GM12875 (cell line): ENCODE data around the gene RALGPS2.

Source experiments
- H3K4me3 ChIP-seq: one replicate; pipeline ENCODE4 v1.5.1; 2011; ENCODE audit warnings: low read depth, low read length, control low read depth
- TF ChIP-seq, protein P1 (sequence below): IDR thresholded peaks from 2 replicates; pipeline ENCODE4 v1.5.1; 2011; ENCODE audit warnings: low read depth, mild to moderate bottlenecking, control low read depth, inconsistent platforms, low read length, moderate library complexity, borderline replicate concordance; ENCODE audit not compliant: insufficient read depth

Gene RALGPS2

DNA sequence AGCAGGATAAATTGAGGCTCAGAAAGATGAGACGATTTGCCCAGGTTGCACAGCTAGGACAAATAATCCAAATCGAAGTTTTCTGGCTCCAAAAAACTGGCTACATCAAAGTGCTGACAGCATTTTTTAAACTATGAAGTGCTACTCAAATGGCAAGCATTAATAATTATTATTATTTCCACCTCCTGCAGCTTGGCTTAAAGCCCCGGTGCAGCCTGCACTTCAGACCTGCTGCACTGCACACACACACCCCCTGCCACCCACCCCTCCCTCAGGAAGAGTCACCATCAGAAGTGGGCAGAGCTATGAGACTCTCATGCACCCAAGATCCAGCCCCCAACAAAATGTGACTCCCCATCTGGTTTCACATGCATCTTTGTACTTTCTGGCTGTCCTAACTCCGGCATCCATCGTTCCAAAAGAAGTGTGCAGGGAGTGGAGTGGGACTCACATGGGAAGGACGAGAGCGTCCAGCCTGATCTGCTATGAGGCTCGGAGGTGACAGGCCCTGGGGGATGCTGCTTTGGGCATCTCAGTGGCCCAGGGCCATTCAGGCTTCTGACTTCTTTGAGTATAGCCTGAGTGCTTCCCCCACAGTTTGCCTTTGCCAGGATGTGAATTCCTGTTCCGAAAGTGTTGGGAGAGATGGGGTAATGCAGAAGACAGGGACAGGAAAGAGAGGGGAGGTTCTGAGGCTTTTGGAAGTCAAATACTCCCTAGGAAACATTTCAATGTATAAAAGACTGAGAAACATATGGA, 235.6 kb downstream of the RALGPS2 start:
- TF ChIP-seq, protein P1, sequence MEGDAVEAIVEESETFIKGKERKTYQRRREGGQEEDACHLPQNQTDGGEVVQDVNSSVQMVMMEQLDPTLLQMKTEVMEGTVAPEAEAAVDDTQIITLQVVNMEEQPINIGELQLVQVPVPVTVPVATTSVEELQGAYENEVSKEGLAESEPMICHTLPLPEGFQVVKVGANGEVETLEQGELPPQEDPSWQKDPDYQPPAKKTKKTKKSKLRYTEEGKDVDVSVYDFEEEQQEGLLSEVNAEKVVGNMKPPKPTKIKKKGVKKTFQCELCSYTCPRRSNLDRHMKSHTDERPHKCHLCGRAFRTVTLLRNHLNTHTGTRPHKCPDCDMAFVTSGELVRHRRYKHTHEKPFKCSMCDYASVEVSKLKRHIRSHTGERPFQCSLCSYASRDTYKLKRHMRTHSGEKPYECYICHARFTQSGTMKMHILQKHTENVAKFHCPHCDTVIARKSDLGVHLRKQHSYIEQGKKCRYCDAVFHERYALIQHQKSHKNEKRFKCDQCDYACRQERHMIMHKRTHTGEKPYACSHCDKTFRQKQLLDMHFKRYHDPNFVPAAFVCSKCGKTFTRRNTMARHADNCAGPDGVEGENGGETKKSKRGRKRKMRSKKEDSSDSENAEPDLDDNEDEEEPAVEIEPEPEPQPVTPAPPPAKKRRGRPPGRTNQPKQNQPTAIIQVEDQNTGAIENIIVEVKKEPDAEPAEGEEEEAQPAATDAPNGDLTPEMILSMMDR: no peak
- no peak overlapping the region for H3K4me3 ChIP-seq

DNA sequence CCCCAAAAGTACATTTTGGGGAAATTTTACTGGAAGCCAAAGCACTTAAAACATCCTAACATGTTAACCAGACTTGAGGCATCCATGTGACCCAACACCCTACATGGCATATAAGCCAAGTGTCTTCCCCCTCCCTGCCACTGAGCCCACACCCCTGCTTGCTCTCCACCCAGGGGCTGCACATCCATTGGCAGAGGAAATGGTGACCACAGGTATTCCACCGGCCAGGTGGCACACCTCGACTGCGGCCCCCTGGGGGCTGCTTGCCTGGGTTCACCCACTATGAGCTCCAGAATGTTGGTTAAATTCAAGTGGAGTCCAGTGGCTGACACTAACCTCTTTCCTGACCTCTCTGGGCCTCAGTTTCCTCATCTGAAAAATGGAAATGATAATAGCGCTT, 236.3 kb downstream of the RALGPS2 start:
- no peak overlapping the region for H3K4me3 ChIP-seq
- TF ChIP-seq, protein P1: no peak

DNA sequence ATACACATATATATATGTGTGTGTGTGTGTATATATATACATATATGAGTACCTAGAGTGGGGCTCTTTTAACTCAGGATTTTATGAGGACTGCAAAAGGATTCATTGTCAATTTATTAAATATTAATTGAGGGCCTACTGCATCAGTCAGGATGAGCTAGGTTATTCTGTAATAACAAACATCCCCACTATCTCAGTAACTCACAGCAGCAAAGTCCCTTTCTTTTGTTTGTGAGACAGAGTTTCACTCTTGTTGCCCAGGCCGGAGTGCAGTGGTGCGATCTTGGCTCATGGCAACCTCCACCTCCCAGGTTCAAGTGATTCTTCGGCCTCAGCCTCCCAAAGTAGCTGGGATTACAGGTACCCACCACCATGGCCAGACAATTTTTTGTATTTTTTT, 236.8 kb downstream of the RALGPS2 start:
- TF ChIP-seq, protein P1: no peak
- H3K4me3 ChIP-seq: no peak overlapping the region

DNA sequence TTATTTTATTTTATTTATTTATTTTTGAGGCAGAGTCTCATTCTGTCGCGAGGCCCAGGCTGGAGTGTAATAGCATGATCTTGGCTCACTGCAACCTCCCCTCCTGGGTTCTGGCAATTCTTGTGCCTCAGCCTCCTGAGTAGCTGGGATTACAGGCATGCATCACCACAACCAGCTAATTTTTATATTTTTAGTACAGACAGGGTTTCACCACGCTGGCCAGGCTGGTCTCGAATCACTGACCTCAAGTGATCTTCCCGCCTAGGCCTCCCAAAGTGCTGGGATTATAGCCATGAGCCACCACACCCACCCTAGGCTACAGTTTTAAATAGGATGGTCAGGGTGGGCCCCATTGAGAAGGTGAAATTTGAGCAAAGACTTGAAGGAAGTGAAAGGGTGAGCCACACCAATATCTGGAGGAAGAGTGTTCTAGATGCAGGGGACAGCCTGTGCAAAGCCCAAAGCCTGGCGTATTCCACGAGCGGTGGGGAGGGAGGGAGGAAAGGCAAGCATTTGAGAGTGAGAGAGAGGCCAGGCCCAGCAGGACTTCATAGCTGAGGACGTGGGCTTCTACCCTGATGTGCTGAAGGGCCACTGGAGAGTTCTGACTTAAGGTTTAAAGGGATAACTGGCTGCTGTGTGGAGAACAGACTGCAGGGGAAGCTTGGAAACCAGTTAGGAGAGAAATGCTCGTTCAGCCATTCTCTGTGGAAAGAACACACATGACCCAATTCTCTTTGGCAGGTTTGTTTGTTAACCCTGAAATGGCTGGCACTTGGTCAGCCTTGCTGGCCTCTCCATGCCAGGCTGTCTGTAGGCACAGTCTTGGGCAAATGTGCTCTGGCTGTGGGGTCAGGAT, 238.0 kb downstream of the RALGPS2 start:
- TF ChIP-seq, protein P1: no peak
- H3K4me3 ChIP-seq: no peak overlapping the region

DNA sequence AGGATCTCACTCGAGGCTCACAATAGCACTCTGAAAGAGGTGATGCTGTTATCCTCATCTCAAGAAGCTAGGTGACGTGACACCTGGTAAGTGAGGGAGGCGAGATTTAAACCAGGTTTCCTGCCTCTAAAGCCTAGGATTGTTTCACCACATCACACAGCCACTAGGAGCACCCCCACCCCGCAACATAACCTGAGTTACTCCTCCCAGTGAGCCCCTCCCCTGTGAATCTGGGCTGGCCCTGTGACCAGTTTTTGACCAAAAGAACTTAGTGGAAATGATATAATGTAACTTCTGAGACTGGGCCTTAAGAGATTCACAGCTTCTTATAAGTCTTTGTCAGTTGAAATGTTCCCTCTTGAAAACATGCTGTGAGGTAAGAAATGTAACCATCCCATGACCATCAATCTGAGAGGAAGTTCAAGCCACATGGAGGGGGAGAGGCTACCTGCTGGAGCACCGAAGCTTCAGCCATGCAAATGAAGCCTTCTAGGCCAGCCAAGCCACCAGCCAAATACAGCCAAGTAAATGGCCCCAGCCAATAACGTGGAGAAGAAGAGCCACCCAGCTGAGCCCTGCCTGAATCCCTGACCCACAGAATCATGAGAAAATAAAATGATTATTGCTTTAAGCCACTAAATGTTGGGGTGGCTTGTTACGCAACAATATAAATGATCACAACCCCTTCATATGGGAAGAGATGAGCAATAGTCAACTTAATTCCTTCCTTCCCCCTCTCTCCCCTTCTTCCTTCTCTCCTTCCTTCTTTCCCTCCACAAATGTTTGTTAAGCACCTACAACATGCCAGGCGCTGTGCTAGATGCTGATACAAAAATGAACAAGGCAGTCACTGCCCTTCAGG, 239.7 kb downstream of the RALGPS2 start:
- TF ChIP-seq, protein P1: no peak
- H3K4me3 ChIP-seq: no peak overlapping the region

DNA sequence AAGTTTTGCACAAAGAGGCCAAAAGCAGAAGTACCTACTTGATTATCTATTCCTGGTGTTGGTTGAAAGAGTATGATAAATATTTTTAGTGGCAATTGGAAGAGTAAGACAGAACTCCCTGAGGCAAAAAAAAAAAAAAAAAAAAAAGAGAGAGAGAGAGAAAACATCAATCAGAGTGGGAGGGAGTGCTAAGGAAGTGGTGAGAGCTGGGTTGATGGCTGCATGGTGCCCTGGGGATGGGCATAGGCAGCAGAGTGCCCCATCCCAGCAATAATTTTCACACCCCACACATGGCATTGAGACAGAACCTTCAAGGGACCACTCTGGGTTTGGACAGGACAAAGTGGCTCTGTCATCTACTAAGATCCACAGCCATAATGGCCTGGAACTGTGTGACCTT, 241.3 kb downstream of the RALGPS2 start:
- TF ChIP-seq, protein P1: no peak
- H3K4me3 ChIP-seq: no peak overlapping the region
